Stimulated activated naive CD8-positive, alpha-beta T cell treated with anti-CD3 and anti-CD28 coated beads, Interleukin-15, Interleukin-2, amounts not matched to agents 100 U/mL and 50 U/mL, for 24 hours (primary cell): ENCODE measurements around the gene ISLR.

Source experiments
- ATAC-seq: fragments of 150-1000 bp; cut with Tn5 transposase; one replicate; pipeline ENCODE4 v1.10.0; 2021
- DNase-seq: peaks from one replicate; pipeline ENCODE4 v3.0.0; 2021

The ISLR gene

DNA sequence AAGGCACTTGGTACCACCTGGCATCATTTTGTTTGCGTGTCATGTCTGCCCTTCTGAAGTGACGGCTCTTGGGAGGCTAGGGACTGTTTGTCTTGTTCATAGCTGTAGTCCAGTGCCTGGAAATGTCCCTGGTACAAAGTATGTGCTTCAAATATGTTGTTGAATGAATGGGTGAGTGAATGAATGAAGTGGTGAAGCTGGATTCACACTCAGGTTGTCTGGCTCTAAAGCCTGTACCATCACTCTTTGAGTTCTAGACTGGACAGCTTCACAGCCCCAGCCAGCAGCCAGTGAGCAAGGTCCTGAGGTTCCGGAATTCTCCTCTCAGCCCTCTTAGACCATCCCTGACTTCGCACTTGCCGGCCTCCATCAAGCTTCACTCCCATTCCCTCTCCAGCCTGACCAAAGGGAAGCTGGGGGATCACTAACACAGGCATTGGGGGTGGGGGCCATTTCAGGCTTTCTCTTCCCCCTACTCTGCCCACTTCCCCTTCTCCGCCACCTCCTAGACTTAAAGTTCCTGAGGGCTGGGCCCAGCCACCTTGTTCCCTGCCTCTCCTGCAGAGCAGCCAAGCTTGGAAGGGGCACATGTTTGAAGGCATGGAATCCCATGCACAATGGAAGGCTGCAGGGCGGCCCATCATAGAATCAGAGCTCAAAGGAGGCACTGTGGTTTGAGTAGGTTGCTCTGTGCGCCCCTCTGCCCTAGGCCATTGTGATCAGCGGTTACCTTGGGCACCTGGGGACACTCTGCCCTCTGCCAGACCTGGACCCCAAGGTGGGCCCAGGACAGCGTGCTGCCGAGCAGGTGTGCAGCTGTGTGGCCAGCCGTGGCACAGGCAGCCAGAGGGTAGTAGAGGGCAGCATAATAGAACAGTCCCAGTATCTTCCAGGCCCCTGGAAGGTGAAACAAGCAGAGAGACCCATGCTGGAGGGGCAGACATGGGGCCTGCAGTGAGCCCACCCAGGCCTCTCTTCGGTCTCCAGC, 21.4 kb downstream of the ISLR start:
- DNase-seq (no peak), ATAC-seq (no peak)

DNA sequence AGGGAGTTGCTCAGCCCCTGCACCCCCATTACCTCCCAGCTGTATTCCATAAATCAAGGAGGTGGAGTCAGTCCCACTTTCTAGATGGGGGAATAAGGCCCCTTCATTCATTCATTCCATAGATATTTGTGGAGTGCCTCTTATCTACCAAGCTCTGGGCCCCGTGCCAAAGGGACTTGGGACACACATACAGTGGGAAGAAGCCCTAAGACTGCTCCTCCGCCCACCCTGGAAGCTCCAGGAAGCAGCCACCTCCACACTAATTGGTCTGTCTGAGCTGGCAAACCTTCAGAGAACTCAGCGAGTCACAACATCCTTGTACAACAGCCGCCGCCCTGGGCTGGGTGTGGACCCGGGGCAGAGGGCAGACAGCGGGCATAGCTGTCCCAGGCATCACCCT, 22.7 kb downstream of the ISLR start:
- DNase-seq, result no peak

DNA sequence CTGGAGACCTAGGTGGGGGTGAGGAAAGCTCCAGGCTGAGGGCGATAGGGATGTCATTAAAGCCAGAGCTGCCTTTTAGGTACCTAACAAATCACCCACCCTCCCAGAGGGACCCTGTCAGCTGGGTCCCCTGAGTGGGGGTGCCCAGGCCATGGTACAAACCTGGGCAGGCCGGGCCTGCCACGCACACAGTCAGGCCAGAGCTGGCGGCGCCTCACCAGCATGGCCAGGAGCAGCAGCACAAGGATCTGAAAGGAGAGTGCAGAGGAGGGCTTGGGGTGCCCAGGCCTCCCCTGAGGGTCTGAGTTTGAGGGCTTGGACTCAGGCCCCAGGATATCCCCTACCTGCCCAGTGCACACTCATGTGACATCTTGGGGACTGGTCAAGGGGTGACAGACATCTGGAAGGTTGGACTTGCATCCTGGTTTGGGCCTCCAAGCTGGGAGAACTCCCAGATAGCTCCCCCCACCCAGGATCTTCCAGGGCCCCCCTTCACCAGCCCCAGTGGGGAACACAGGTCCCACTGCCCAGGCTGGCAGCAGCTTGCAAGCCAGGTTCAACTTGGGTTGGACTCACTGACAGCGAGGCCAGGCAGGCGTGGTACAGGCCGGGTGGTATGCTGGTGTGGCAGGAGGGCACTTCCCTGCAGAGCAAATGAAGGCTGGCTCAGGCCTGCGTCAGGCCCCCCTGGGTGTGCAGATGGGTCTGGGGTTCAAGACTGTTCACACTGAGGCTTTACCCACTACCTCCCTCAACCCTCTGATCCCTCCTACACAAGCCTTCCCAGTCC, 23.9 kb downstream of the ISLR start:
- ATAC-seq (no peak), DNase-seq (no peak)

More for the DNA sequence above, 22.7 kb downstream of the ISLR start:
- ATAC-seq, result no peak

DNA sequence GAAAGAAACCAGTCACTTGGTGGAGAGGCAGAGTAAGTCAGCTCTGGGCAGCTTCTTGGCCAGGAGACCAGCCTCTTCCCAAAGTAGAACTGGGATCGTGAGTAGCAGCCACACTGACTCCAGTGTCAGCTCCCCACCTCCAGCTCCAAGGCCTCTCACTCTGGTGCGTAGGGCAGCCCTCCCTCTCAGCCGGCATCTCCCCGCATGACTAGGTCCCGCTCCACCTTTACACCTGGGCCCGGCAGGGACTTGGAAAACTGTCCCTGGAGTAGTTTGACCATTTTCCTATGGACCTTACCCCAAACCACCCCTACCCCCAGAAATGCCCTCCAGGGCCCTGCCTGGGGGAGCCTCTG, 25.8 kb downstream of the ISLR start:
- ATAC-seq (no peak), DNase-seq (no peak)

DNA sequence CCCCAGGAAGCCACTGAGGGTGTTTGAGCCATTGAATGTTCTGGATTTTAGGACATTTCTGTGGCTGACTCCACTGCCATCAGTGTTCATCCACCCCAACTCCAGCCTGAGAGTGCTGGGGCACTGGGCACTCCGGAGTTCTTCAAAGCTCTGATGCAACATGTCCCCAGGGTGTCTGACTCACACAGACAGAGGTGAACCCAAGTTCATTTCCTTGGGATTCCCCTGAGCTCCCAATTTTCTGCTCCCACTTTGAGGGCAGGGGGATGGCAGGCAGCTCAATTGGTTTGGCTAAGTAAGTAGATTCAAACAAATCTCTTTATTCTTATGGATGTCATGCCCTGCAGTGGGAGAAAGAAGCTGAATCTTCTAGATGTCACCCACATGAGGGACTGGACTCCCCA, 26.9 kb downstream of the ISLR start:
- no peak for DNase-seq

DNA sequence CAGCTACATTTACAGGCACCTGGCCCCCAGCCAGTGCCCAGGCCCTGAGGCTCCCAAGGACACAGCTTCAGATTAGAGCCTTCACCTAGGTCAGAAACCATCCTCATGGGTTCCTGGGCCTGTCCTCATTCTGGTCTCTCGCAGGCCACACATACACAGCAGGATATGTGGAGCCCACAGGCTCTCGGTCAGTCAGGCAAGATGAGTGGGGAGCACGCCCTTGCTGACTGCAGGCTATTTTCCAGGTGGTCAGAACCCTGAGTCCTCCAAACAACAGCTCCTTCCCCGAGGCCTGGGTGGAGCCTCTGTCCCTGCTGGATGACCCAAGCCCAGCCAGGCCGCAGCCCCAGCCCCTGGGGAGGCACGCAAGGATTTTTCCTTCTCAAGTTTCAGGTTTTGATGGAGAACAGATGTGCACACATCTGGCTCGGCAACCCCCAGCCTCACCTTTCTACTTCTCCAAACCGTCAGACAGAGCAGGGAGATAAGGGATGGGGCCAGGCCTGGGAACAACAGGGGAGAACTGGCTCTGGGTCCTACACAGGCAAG, 27.4 kb downstream of the ISLR start:
- no peak for ATAC-seq
- no peak for DNase-seq

More for the DNA sequence above, 26.9 kb downstream of the ISLR start:
- no peak for ATAC-seq

DNA sequence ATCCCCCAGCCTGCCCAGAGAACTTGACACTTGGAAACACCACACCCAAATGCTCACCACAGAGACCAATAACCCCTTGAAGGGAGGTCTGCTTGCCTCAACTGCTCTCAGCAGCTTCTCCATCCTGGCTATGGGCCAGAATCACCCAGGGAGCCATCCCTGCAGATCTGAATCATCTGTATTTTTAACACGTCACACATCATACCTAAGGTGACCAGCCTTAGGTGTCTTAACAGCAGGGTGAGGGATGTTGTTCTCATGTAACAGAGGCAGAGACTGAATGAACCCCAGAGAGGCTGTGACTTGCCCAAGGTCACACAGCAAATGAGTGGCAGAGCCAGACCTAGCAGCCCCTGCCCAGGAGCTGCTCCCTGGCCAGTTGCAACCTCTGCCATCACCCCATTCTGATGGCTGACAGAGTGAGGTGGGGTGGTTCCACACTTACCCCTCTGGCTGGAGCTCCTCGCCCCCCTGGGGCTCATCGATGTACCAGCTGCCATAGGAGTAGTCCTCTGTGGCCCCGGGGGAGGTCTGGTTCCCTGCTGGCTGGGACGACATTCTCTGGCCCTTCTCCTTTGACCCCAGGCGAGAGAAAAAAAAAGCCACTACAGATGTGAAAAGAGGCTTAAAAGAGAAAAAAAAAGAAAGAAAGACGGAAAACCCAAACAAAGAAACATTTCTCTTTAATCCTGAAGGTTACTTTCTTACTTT, 28.4 kb downstream of the ISLR start:
- DNase-seq (no peak), ATAC-seq (no peak)

DNA sequence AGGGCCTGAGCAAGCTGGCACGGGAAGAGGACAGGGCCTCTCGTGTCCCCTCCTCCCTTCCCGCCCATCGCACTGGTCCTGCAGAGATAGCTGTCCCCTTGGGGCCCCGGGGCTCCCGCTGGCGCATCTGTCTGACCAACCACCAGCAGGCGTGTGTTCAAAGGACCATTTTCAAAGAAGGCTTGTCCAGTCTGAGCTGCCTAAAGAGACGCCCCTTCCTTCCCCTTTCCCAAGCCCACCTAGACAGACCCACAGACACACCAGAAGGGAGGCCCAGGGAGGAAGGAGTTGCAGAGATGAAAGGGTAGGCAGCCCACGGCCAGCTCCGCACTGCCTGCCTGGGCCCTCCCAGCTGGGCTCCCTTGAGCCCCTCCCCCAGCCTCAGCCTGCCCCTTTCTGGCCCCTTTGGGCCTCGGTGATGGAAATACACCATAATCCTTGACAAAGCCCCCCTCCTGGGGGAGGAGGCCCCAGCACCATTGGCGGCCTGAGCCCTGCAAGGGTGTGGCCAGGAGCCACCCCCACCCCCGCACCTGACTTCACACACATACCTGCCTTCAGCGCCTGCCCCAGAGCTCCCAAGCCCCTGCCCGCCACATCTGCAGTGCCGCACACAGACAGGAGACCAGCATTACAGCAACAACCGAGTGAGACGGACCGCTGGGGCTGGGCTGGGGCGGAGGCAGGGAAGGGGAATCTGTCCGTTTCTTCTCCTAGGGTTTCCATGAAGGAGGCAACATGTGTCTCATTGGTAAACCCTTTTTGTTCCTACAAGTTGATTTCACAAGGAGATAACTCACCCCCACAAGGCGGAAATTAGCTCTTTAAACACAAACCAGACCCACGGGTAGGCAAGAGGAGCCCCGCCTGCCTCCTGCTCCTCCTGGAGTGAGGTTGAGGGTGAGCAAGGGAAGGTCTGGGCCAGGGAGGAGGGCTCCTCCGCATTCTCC, 29.2 kb downstream of the ISLR start, which contains the start of gene STRA6:
STRA6 (minus strand) TSS at position 336 of the 950 bp plus-strand sequence. CDS start 520 bp downstream, outside the sequence.
- DNase-seq (no peak), ATAC-seq (no peak)

DNA sequence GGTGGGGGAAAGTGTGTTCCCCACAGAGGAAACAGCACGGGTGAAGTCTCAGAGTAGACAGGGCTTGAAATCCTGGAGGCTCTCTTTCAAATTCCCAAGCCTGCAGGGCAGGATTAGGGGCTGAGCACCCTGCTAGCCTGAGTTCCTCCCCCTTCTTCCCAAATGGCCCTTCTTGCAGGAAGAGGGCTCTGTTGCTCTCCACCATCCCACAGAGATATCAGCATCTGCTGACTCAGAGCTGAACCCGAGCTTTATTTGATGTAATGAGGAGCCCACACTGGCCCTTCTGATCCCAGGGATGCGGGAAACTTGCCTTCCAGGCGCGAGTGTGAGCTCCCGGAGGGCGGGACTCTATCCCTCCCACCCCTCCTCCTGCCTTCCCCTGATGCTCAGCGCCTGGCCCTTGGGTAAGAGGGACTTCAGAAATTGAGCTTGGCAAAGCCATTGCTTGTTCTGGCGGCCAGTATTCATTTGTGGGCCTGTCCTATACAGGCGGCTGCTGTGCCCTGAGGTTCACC, 30.5 kb downstream of the ISLR start:
- ATAC-seq (no peak), DNase-seq (no peak)

DNA sequence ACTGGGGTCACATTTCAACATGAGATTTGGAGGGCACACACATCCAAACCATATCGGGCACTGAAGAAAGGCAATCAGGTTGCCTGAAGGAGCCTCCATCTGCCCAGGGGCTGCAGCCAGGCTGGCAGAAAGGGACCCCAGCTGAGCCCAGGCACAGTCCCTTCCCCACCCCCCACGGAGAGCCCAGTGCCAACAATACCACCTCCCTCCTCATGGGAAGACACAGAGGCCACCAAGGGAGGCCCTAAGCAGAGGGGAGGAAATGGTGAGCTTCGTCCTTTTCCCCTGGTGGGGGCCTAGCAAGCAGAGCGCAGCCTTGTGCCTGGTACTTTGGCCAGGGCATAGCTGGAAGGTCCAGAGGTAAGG, 32.1 kb downstream of the ISLR start:
- DNase-seq (no peak), ATAC-seq (no peak)

DNA sequence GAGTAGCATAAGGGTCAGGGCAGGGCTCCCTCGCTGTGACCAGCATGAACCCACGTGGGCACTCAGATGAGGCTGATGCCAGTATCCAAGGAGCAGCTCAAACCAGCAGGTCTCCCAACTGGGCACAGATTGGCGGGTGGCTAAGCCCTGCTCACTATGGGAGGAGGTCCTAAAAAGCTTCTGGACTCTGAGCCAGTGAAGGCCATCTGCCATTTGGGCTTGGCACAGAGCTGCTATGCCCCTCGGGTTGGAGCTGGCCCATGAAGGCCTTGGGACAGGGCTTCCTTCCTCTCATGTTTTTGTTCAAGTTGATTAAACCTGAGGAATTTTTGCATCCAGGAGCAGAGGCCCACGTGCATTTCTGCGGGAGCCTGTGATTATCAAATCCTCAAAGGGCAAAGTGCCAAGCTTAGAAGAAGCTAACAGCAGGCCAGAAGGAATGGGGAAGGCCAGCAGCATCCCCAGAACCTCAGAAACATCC, 33.3 kb downstream of the ISLR start:
- ATAC-seq (no peak), DNase-seq (no peak)

DNA sequence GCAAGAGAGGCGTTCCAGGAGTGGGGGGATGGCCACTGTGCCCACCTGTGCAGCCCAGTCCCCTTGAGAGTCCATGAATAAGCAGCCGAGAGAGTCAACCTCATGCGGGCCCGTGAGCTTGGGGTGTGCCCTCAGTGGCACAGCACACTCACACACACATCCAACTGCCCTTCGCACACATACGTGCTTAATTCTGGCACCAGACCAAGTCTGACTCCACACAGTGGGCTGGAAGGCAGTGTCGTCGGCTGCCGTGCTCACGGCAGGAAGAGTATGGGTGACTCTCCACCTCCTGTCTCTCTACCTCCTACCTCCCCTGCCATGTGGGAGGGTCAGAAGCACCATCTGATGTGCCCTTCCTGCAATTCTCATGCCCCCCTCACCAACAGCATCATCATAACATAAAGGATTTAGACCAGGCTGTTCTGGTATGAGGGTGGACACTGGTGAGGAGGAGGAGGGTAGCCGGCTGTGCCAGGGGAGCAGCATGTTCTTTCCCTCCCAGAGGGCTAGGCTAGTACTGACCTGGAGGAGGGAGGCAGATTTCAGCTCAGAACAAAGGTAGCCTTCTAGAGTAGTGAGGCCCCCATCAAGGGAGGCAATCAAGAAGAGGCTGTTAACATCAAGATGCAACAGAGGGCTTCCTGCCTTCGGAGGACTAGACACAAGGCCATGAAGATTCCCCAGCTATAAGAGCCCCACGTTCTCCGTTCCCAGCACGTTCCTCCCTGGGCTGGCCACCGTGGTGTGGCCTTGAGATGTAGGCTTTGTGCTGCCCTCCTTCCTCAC, 34.3 kb downstream of the ISLR start:
- DNase-seq (no peak), ATAC-seq (no peak)

DNA sequence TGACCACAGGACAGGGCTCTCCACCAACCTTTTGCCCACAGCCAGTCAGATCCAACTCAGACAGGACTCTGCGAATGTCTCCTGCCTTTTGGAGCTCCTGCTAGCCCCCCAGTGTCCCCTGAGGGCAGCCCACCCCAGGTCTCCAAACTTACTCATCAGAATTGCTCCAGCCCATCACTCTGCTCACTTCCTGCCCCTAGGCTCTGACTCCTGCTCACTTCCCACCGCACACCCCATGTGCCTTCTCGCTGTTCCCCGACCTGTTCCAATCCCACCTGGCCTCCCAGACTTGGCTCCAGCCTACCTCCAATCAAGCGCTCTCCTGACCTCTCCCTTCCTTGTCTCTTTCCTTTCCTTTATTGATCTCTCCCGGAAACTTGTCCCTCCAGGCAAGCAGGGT, 35.0 kb downstream of the ISLR start:
- ATAC-seq (no peak), DNase-seq (no peak)

DNA sequence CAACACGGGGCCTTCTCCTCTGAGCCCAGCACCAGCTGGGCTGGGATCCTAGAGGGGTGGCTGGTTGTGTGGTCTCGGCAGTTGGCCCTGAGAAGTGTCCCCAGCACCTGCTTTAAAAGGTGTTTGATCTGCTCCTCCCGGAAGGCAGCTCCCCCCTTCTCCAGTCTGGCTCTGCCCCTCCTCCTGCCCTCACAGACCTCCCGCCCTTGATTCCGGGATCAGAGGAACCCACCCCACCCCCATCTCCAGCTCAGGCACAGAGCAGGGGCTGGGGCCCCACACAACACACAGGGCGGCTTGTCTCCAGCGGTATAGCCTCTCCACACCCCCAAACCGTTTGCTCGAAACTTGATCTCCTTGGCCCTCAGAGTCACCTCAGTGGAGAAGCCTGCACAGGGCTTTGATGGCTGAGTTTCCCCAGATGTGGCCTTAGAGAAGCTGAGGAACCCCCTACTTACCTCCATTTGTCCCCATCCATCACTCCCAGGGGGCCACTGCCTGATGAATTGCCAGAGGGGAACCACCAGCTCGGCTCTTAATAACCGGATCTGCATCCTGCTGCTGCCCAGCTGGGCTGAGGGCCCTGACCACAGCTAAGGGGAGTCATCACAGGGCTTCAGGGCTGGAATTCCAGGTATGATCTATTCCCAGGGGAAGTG, 35.5 kb downstream of the ISLR start:
- no peak for DNase-seq
- ATAC-seq, result no peak

DNA sequence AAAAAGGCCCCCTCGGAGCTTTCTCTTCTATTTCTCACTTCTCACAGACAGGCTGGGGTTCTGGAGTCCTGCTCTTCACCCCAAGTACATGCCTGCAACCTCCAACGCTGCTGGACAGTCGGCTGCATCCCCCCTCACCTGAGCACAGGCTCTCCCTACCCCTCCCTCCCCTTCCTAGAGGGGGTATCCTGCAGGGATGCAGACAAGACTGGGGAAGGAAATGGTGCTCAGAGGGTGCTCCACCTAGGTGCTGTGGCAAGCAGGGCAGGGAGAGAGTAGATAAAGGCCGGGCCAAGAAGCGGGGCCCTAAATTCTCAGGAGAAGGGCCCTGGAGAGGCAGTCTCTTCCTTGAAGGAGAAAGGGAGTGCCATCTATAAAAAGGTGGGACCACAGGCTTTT, 36.0 kb downstream of the ISLR start:
- DNase-seq (no peak), ATAC-seq (no peak)

DNA sequence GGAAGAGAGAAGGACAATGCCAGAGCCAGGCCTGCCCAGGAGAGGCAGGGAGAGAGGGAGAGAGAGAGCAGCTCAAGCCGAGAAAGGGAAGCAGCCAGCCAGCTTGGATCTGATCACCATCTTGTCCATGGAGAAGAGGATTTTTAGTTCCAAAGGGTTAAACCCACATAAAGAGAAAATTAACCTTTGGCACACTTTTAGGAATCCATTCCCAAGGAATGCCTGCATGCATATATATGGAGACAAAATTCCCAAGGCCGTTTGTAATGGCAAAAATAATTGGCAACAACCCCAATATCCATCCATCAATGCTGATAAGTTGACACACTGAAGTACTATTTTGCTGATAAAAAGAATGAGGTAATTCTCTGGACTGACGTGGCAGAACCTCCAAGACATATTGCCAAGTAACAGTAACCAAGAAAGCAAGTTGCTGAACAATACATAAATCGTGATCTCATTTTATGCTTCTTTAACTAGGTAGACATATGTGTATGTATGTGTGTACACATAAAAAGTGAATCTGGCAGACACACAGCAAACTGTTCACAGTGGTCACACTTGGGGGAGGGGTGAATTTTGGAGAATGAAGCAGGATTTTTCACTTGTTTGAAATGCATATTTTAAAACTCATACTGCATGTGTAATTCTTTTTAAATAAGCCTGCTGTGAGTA, 36.6 kb downstream of the ISLR start:
- ATAC-seq (no peak), DNase-seq (no peak)

DNA sequence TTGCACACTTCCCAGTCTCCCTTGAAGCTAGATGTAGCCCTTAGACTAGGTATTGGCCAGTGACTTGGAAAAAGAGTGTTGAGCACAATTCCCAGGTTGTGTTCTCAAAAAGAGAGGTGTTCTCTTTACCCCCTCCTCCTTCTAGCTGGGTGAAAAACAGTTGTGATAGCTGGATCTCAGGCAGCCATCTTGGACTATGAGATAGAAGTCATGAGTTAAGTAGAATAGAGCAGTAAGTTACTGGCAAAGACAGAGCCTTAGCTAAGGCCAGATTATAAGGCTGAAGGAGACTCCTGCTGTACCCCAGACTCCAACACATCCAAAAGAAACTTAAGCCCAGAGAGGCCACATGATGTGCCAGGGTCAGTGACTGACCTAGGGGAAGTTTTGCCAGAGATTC, 37.2 kb downstream of the ISLR start:
- DNase-seq, result no peak
- no peak for ATAC-seq

DNA sequence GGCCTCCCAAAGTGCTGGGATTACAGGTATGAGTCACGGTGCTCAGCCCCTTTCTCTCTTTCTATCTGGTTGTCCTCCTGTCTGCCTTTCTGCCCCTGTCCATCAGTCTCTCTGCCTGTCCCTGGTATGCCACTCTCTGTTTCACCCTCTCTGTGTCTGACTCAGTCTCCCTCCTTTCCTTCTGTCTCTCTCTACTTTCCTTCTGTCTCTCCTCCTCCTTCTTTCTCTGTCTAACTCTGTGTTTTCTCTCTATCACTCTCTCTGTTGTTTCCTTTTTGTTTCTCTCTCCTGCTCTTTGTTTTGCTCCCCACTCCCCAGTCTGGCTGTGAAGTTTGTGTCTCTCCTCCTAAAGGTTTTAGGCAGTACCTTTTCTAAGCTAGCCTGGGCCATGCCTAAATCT, 38.1 kb downstream of the ISLR start:
- no peak for ATAC-seq
- no peak for DNase-seq

DNA sequence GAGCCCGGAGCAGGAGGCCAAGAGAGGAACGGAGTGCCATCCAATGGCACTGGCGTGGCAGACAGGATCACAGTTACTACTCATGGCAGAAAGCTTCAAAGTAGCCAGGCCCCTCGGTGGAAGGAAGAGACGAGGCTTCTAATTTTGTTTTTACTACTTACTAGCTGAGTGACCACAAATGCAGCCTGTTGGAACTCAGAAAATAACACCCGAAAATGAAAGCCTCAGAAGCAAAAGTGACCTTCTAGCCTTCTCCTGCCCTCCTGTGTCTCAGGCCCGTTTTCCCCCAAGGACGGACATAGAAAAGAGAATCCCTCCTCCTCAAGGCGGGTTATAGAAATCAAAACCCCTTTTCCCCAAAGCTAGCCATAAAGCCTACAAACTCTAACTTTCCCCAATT, 39.0 kb downstream of the ISLR start:
- ATAC-seq, result no peak
- DNase-seq, result no peak
